NCI-H526 treated with DMSO at 0.1 percent for 48 hours (cell line): ENCODE data around the gene SHC1.

Source experiments
- DNase-seq: peaks from one replicate; lab custom pipeline; 2025; lab: John Stamatoyannopoulos, UW

Gene SHC1

GRCh38 chr1:155008015-155008941, 37.7 kb upstream of the SHC1 start:
- DNase-seq = no peak

- DNase-seq = no peak
Measured at GRCh38 chr1:155007251-155007828, 36.8 kb upstream of the SHC1 start.

GRCh38 chr1:155006601-155007101, 36.1 kb upstream of the SHC1 start:
- DNase-seq = peak; percentile 45

- DNase-seq = no peak
Measured at GRCh38 chr1:155005076-155006011, 34.8 kb upstream of the SHC1 start.

- DNase-seq = no peak
Measured at GRCh38 chr1:155004352-155005075, 34.0 kb upstream of the SHC1 start.

- peak; percentile 36 for DNase-seq
Measured at GRCh38 chr1:155003766-155004351, 33.3 kb upstream of the SHC1 start.

GRCh38 chr1:155003227-155003765, 32.7 kb upstream of the SHC1 start:
- DNase-seq = peak; percentile 66

GRCh38 chr1:155002464-155003226, 32.1 kb upstream of the SHC1 start, which contains the start of gene ZBTB7B:
TSS of gene ZBTB7B (plus strand) at chr1:155002802. CDS start at chr1:155014661, 11,859 bp downstream.
- no peak for DNase-seq

GRCh38 chr1:155001675-155002463, 31.3 kb upstream of the SHC1 start:
- peak; percentile 100 for DNase-seq

GRCh38 chr1:155001425-155001674, 30.8 kb upstream of the SHC1 start:
- no peak for DNase-seq

- DNase-seq = peak; percentile 99
Measured at GRCh38 chr1:155000726-155001424, 30.3 kb upstream of the SHC1 start.

- no peak for DNase-seq
Measured at GRCh38 chr1:155000411-155000725, 29.8 kb upstream of the SHC1 start.

GRCh38 chr1:154999571-155000410, 29.2 kb upstream of the SHC1 start:
- peak; percentile 92 for DNase-seq

GRCh38 chr1:154998818-154999570, 28.4 kb upstream of the SHC1 start:
- DNase-seq = peak; percentile 96

GRCh38 chr1:154998201-154998780, 27.7 kb upstream of the SHC1 start:
- DNase-seq = no peak

- no peak for DNase-seq
Measured at GRCh38 chr1:154996966-154997701, 26.6 kb upstream of the SHC1 start.
